SK-N-SH treated with all-trans-retinoic acid at 6 μM for 48 hours (cell line): ENCODE results near the gene LEPROT.

Experiments used
- CREB5 ChIP-seq: fragments of 250-450 bp; sonication (Bioruptor Pico); IDR thresholded peaks from 2 replicates; pipeline ENCODE4 v1.5.1; 2020; ENCODE audit warnings: low read depth, mild to moderate bottlenecking, moderate library complexity
- CSRNP3 ChIP-seq: fragments of 250-450 bp; sonication (Bioruptor Pico); IDR thresholded peaks from 2 replicates; pipeline ENCODE4 v1.5.1; 2021; ENCODE audit warnings: mild to moderate bottlenecking, moderate library complexity
- PATZ1 ChIP-seq: fragments of 250-450 bp; sonication (Bioruptor Pico); IDR thresholded peaks from 2 replicates; pipeline ENCODE4 v1.8.0; 2020; ENCODE audit warnings: mild to moderate bottlenecking, moderate library complexity, borderline replicate concordance
- ZFP3 ChIP-seq: fragments of 250-450 bp; sonication (Bioruptor Pico); IDR thresholded peaks from 2 replicates; pipeline ENCODE4 v1.5.0; 2020; ENCODE audit warnings: mild to moderate bottlenecking, moderate library complexity

GRCh38 chr1:65395887-65396612 lies 24.4 kb upstream of the LEPROT start:
- TF ChIP-seq CSRNP3 (CRISPR knock-in tag) (no peak), CREB5 (CRISPR knock-in tag) (no peak), PATZ1 (CRISPR knock-in tag) (no peak), ZFP3 (CRISPR knock-in tag) (no peak)
